Neural cell (in vitro differentiated cells): ENCODE data around the gene CELSR1. TPM values are rescaled to one million over a fixed set of nuclear protein-coding genes. Genes with fewer than 3 reads are reported as not detected.

Experiments used
- H2AFZ ChIP-seq: fragments of 200-600, 300-800 bp; sonication (generic), shearing (Covaris generic); 2 replicates; pipeline ENCODE4 v1.6.0; 2014; ENCODE audit warnings: low read depth, mild to moderate bottlenecking, antibody characterized with exemption, low read length, moderate library complexity
- H3F3A ChIP-seq: fragments of 200-600 bp; shearing (Covaris generic); 2 replicates; pipeline ENCODE4 v1.6.1; 2016; ENCODE audit warnings: mild to moderate bottlenecking, moderate library complexity, mixed read lengths, antibody characterized with exemption, low read length; ENCODE audit not compliant: insufficient read depth, poor library complexity, severe bottlenecking
- H3K27ac ChIP-seq: fragments of 200-600, 300-800 bp; sonication (generic), shearing (Covaris generic); 2 replicates; pipeline ENCODE4 v1.5.1; 2014; ENCODE audit warnings: mild to moderate bottlenecking, low read length, moderate library complexity
- H3K27me3 ChIP-seq: fragments of 300-800, 200-600 bp; sonication (generic), shearing (Covaris generic); 2 replicates; pipeline ENCODE4 v1.6.0; 2014; ENCODE audit warnings: mild to moderate bottlenecking, low read depth, low read length, moderate library complexity; ENCODE audit not compliant: insufficient read depth
- H3K36me3 ChIP-seq: fragments of 300-800, 200-600 bp; sonication (generic), shearing (Covaris generic); 2 replicates; pipeline ENCODE4 v1.5.1; 2014; ENCODE audit warnings: mild to moderate bottlenecking, antibody characterized with exemption, low read length, moderate library complexity; ENCODE audit not compliant: insufficient read depth
- H3K4me2 ChIP-seq: fragments of 300-800, 200-600 bp; sonication (generic), shearing (Covaris generic); 2 replicates; pipeline ENCODE4 v1.6.0; 2014; ENCODE audit warnings: mild to moderate bottlenecking, low read length
- H3K4me3 ChIP-seq: fragments of 300-800, 200-600 bp; sonication (generic), shearing (Covaris generic); 2 replicates; pipeline ENCODE4 v1.5.1; 2014; ENCODE audit warnings: mild to moderate bottlenecking, low read length, moderate library complexity
- H3K79me2 ChIP-seq: fragments of 200-600 bp; shearing (Covaris generic); replicated peaks from 2 replicates; pipeline ENCODE4 v1.6.0; 2014; ENCODE audit warnings: mild to moderate bottlenecking, low read length, moderate library complexity; ENCODE audit not compliant: insufficient read depth
- H3K9ac ChIP-seq: fragments of 300-800, 200-600 bp; sonication (generic), shearing (Covaris generic); 2 replicates; pipeline ENCODE4 v1.6.1; 2016; ENCODE audit warnings: mild to moderate bottlenecking, low read length, mixed read lengths
- H3K9me2 ChIP-seq: fragments of 200-600 bp; shearing (Covaris generic); 2 replicates; pipeline ENCODE4 v1.6.1; 2016; ENCODE audit warnings: mild to moderate bottlenecking, low read length, mixed read lengths; ENCODE audit not compliant: insufficient read depth
- H3K9me3 ChIP-seq: fragments of 200-600, 300-800 bp; sonication (generic), shearing (Covaris generic); 2 replicates; pipeline ENCODE4 v1.6.1; 2016; ENCODE audit warnings: mild to moderate bottlenecking, mixed run types, low read length, moderate library complexity, mixed read lengths
- H4K20me1 ChIP-seq: fragments of 200-600 bp; shearing (Covaris generic); 2 replicates; pipeline ENCODE4 v1.6.1; 2016; ENCODE audit warnings: mild to moderate bottlenecking, mixed run types; ENCODE audit not compliant: insufficient read depth
- EP300 ChIP-seq: fragments of 450-650 bp; conservative IDR thresholded peaks from 2 replicates; pipeline ENCODE4 v1.6.1; 2014; ENCODE audit warnings: antibody characterized with exemption, mild to moderate bottlenecking, moderate library complexity; ENCODE audit not compliant: poor library complexity, severe bottlenecking
- EZH2 ChIP-seq: fragments of 200-600, 300-800 bp; shearing (Covaris generic), sonication (generic); IDR thresholded peaks from 2 replicates; pipeline ENCODE4 v1.6.1; 2014; ENCODE audit warnings: antibody characterized with exemption, low read length, borderline replicate concordance, mild to moderate bottlenecking; ENCODE audit not compliant: insufficient read depth, poor library complexity, severe bottlenecking
- MXI1 ChIP-seq: fragments of 450-650 bp; conservative IDR thresholded peaks from 2 replicates; pipeline ENCODE4 v1.6.1; 2014; ENCODE audit warnings: antibody characterized with exemption, mild to moderate bottlenecking; ENCODE audit not compliant: poor library complexity, severe bottlenecking
- POLR2AphosphoS5 ChIP-seq: IDR thresholded peaks from 2 replicates; pipeline ENCODE4 v1.6.1; 2012
- RAD21 ChIP-seq: fragments of 450-650 bp; conservative IDR thresholded peaks from 2 replicates; pipeline ENCODE4 v1.6.1; 2014; ENCODE audit warnings: antibody characterized with exemption, mild to moderate bottlenecking, moderate library complexity
- SMC3 ChIP-seq: fragments of 450-650 bp; conservative IDR thresholded peaks from 2 replicates; pipeline ENCODE4 v1.6.1; 2014; ENCODE audit warnings: antibody characterized with exemption, mild to moderate bottlenecking, moderate library complexity; ENCODE audit not compliant: poor library complexity
- TAF1 ChIP-seq: IDR thresholded peaks from 2 replicates; pipeline ENCODE4 v1.6.1; 2012; ENCODE audit warnings: low read depth
- polyA plus RNA-seq: library from polyadenylated mRNA; depleted of rRNA; stranded (reverse); fragments of >200 nt; gene quantifications from 2 replicates; pipeline ENCODE4 v1.2.3, GENCODE V29; 2014
- TF ChIP-seq, protein P1 (sequence below): fragments of 450-650 bp; IDR thresholded peaks from 2 replicates; pipeline ENCODE4 v1.5.1; 2014; ENCODE audit warnings: antibody characterized with exemption, mild to moderate bottlenecking, moderate library complexity; ENCODE audit not compliant: poor library complexity, severe bottlenecking
- TF ChIP-seq, protein P2 (sequence below): IDR thresholded peaks from 2 replicates; pipeline ENCODE4 v1.6.1; 2012; ENCODE audit warnings: borderline replicate concordance

The CELSR1 gene
- polyA plus RNA-seq, 1 donor from 2014 or later: 0.14 TPM

DNA sequence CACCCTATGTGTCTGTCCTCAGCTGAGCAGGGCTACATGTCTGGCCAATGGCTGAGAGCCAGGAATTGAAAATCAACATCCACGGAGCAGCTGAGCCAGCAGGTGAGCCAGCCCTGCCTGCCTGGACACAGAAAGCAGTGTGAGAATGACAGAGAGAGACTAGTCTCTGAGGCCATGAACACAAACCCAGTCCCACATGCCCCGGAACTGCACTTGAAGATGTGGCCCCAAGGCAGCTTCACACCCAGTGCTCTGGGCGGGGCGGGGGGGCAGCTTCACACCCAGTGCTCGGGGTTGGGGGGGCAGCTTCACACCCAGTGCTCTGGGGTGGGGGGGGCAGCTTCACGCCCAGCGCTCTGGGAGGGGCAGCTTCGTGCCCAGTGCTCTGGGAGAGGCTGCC is 164.3 kb downstream of the CELSR1 start:
- H3K9ac ChIP-seq: no peak overlapping the region
- H3K4me2 ChIP-seq: no peak overlapping the region
- no peak overlapping the region for H2AFZ ChIP-seq
- no peaks in the 10 kb centered on the region for H3K27me3 ChIP-seq
- H3K36me3 ChIP-seq: no peaks in the 10 kb centered on the region
- no peaks in the 10 kb centered on the region for H3F3A ChIP-seq
- no peak overlapping the region for H3K27ac ChIP-seq
- no peaks in the 10 kb centered on the region for H3K9me3 ChIP-seq
- TF ChIP-seq TAF1 (no peak), EZH2 (no peak), RAD21 (no peak), EP300 (no peak), MXI1 (no peak), SMC3 (no peak)
- TF ChIP-seq, protein P1, sequence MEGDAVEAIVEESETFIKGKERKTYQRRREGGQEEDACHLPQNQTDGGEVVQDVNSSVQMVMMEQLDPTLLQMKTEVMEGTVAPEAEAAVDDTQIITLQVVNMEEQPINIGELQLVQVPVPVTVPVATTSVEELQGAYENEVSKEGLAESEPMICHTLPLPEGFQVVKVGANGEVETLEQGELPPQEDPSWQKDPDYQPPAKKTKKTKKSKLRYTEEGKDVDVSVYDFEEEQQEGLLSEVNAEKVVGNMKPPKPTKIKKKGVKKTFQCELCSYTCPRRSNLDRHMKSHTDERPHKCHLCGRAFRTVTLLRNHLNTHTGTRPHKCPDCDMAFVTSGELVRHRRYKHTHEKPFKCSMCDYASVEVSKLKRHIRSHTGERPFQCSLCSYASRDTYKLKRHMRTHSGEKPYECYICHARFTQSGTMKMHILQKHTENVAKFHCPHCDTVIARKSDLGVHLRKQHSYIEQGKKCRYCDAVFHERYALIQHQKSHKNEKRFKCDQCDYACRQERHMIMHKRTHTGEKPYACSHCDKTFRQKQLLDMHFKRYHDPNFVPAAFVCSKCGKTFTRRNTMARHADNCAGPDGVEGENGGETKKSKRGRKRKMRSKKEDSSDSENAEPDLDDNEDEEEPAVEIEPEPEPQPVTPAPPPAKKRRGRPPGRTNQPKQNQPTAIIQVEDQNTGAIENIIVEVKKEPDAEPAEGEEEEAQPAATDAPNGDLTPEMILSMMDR: no peak
- H3K4me3 ChIP-seq: no peak overlapping the region
- H4K20me1 ChIP-seq: no peaks in the 10 kb centered on the region
- H3K9me2 ChIP-seq: no peaks in the 10 kb centered on the region
- H3K79me2 ChIP-seq: no peaks in the 10 kb centered on the region

DNA sequence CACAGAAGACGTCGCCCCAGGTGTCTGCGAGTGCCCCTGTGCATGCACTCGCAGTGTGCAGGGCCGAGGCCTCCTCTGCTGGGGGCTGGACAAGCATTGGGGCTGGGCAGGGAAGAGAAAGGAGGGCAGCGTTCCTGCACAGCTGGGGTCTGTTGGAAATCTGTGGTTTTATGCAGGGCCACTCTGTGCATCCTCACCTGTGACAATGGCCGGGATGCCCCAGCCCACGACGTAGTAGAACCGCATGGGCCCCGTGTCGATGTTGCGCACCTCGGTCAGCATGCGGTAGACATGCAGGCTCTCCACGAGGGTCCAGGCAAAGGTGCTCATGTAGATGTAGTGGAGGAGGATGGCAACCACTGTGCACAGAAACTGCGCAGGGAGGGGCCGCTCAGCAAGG is 164.7 kb downstream of the CELSR1 start:
- no peak overlapping the region for H3K27ac ChIP-seq
- no peaks in the 10 kb centered on the region for H3K27me3 ChIP-seq
- H3K9me3 ChIP-seq: no peaks in the 10 kb centered on the region
- no peaks in the 10 kb centered on the region for H4K20me1 ChIP-seq
- no peaks in the 10 kb centered on the region for H3K36me3 ChIP-seq
- H3K79me2 ChIP-seq: no peaks in the 10 kb centered on the region
- no peak overlapping the region for H3K4me3 ChIP-seq
- H2AFZ ChIP-seq: no peak overlapping the region
- no peaks in the 10 kb centered on the region for H3K9me2 ChIP-seq
- TF ChIP-seq MXI1 (no peak), POLR2AphosphoS5 (no peak), EP300 (no peak), RAD21 (no peak), TAF1 (no peak), EZH2 (no peak), SMC3 (no peak)
- TF ChIP-seq, protein P2, sequence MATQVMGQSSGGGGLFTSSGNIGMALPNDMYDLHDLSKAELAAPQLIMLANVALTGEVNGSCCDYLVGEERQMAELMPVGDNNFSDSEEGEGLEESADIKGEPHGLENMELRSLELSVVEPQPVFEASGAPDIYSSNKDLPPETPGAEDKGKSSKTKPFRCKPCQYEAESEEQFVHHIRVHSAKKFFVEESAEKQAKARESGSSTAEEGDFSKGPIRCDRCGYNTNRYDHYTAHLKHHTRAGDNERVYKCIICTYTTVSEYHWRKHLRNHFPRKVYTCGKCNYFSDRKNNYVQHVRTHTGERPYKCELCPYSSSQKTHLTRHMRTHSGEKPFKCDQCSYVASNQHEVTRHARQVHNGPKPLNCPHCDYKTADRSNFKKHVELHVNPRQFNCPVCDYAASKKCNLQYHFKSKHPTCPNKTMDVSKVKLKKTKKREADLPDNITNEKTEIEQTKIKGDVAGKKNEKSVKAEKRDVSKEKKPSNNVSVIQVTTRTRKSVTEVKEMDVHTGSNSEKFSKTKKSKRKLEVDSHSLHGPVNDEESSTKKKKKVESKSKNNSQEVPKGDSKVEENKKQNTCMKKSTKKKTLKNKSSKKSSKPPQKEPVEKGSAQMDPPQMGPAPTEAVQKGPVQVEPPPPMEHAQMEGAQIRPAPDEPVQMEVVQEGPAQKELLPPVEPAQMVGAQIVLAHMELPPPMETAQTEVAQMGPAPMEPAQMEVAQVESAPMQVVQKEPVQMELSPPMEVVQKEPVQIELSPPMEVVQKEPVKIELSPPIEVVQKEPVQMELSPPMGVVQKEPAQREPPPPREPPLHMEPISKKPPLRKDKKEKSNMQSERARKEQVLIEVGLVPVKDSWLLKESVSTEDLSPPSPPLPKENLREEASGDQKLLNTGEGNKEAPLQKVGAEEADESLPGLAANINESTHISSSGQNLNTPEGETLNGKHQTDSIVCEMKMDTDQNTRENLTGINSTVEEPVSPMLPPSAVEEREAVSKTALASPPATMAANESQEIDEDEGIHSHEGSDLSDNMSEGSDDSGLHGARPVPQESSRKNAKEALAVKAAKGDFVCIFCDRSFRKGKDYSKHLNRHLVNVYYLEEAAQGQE: no peak
- TF ChIP-seq, protein P1: no peak
- H3K9ac ChIP-seq: no peak overlapping the region
- H3F3A ChIP-seq: no peaks in the 10 kb centered on the region
- no peak overlapping the region for H3K4me2 ChIP-seq
